Fibroblast of the conjunctiva (primary cell): ENCODE measurements around the gene PFN4.
"Not testable (repeated sequence)": the region's sequence is repeated elsewhere in the genome, so short reads cannot be mapped to it uniquely, and the experiment has no call there.

Experiments
- DNase-seq: peaks from one replicate; pipeline ENCODE4 v3.0.0-alpha.2; 2010; ENCODE audit warnings: low read depth

Gene PFN4, protein sequence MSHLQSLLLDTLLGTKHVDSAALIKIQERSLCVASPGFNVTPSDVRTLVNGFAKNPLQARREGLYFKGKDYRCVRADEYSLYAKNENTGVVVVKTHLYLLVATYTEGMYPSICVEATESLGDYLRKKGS

GRCh38 chr2:24123195-24123921 lies at the start of gene PFN4, which contains the start of gene FAM228B:
PFN4 (minus strand) TSS chr2:24123334; CDS start chr2:24122535, 799 bp downstream.
FAM228B (plus strand) TSS chr2:24123469; CDS start chr2:24124362, 893 bp downstream.
- DNase-seq = peak; percentile 53

DNA sequence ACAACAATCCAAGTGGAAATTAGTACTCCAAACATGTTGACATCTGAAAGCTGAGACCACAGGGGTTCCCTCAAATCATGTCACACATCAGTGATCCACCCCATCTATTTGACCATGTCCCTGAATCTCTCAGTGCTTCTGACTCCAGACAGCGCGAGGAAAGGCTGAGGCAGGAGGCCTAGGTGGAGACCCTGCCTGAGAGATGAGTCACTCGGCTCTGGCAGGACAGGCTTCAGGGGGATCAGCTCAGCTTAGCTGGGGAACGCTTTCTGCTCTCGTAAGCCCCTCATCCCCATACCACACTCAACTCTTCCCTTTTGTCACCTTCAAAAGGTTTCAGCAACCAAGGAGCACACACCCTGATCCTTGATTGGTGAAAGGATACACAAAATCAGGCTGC lies 45.9 kb upstream of the PFN4 start:
- no peak for DNase-seq

- no peak for DNase-seq
Measured at GRCh38 chr2:24164416-24164973, 41.4 kb upstream of the PFN4 start.

DNA sequence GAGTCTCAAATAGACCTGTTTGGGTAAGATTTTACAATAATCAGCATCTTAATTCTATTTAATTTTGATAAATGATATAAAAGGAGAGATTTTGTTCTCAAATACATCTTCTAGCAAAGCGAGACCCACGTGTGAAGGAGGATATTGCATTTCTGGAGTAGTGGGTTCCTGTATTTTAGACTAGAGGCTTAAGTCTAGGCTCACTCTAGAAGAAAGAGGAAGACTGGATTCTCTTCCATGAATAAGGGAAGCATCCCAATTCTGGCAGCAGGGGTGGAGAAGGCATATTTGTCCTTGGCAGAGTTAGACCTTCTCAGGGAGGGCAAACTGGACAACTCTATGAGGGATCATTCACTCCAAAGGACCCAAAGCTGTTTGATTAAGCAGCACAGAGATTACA lies 40.5 kb upstream of the PFN4 start:
- DNase-seq = no peak

GRCh38 chr2:24163186-24163585 lies 40.1 kb upstream of the PFN4 start:
- no peak for DNase-seq

GRCh38 chr2:24162494-24162893 lies 39.4 kb upstream of the PFN4 start:
- DNase-seq = no peak

DNA sequence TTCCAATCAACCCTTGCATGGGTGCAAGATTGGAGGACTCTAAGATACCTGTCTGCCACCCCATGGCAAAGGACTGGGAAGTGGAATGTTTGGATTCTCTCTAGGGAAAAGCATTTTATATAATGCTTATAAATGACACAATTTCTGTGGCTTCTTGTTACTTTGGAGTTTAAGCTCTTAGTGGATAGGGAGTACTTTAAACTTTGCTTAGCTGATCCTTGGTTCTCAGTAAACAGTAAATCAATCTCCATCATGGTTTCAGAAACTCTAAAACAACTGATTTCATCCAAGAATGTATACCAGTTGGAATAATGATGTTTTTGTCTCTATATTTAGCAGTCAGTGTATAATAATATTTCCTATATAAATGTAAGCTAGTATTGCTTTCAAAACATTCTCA lies 37.6 kb upstream of the PFN4 start:
- no peak for DNase-seq

- DNase-seq = no peak
Measured at GRCh38 chr2:24159708-24160107, 36.6 kb upstream of the PFN4 start.

DNA sequence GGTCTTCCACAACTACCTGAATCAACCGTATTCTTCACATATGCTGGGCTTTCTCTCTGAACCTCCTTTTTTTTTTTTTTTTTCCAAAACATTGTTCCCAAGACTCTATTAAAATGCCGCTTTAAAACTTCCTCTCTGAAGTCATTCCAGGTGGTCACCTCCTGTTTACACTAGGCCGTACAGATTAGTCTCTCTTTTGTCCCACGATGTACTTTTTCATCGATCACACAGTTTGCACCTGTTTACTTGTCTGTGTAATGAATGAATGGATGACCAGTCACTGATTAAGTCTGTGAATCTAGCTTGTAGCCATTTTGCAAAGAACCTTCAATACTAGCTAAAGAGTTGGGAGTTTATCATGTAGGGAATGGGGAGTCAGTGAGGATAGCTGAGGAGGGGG lies 35.0 kb upstream of the PFN4 start:
- DNase-seq = no peak

GRCh38 chr2:24153478-24153877 lies 30.3 kb upstream of the PFN4 start:
- no peak for DNase-seq

DNA sequence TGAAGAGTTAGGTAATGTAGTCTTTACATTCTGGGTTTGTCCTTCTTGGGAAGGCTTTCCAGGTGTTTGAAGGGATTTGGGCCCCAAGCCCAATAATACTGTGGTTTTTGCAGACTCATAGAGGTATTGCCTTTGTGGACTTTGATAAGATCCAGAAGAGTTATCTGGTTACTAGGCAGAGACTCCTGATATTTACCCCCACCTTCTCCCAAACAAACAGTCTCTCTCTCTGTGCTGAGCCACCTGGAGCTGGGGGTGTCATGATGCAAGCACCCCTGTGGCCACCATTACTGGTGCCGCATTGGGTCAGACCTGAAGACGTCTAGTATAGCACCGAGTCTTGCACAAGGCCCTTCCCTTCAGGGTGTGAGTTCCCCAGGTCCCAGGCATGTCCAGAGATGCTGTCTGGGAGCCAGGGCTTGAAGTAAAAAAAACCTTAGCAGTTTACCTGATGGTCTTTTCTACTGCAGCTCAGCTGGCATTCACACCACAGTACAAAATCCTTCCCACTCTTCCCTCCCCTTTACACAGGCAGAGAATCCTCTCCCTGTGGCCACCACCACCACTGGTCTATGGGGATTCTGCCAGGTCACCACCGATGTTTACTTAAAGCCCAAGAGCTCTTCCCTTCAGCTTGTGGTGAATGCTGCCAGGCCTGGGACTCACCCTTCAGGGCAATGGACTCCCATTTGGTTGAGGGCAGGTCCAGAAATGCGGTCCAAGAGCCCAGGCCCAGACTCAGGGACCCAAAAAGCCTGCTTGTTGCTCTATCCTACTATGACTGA lies 29.5 kb upstream of the PFN4 start:
- DNase-seq = no peak

GRCh38 chr2:24147364-24147763 lies 24.2 kb upstream of the PFN4 start:
- DNase-seq = no peak

GRCh38 chr2:24140305-24140704 lies 17.2 kb upstream of the PFN4 start:
- not testable (repeated sequence) for DNase-seq

- DNase-seq = no peak
Measured at GRCh38 chr2:24132543-24132942, 9.4 kb upstream of the PFN4 start.

GRCh38 chr2:24125956-24126355 lies 2.8 kb upstream of the PFN4 start:
- DNase-seq = no peak

- no peak for DNase-seq
Measured at GRCh38 chr2:24123922-24124580, 917 bp upstream of the PFN4 start.

GRCh38 chr2:24122366-24123194 lies 554 bp downstream of the PFN4 start:
- no peak for DNase-seq

GRCh38 chr2:24121469-24121868 lies 1.7 kb downstream of the PFN4 start:
- no peak for DNase-seq

DNA sequence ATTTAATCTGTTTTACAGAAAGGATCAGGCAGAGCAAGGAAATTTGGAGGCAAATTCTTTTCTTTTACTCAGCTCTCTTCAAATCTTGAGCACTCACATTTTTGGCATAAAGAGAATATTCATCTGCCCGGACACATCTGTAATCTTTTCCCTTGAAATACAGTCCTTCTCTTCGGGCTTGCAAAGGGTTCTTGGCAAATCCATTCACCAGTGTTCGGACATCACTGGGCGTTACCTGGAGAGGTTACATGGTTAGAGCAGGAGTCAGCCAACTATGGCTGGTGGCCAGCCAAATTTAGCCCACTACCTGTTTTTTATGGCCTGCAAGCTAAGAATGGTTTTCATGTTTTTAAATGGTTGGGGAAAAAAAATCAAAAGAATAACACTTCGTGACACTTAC lies 2.1 kb downstream of the PFN4 start:
- no peak for DNase-seq

DNA sequence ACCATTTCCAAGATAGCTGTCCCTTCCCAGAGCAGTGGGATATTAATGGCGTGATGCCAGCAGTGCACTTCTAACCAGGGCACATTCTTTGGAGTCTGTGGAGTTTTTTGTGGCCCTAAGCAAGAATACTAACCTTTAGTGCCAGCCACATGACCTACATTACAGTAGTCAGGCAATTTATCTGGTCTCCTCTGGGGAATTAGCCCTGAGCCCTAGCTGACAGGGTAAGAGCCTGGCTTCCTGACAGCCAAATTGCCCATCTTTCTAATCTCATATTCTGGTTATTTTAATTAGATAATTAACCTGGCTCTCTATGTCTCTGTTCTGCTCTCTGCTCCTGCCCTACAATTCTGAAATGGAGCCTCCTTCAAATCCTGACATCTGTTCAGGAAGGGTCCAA lies 5.2 kb downstream of the PFN4 start:
- DNase-seq = no peak

GRCh38 chr2:24115057-24115456 lies 8.1 kb downstream of the PFN4 start:
- DNase-seq = no peak
